Right lobe of liver (tissue), 6 donors: ENCODE measurements around the gene DPYD. TPM values are rescaled to one million over a fixed set of nuclear protein-coding genes. Genes with fewer than 3 reads are reported as not detected.

ENCODE experiments used
- ATAC-seq, 4 donors: fragments of 200-7000 bp; cut with Tn5 transposase; one replicate each; pipeline ENCODE4 v1.9.1; 2020; ENCODE audit warnings: mild to moderate bottlenecking in 4 of 4, moderate library complexity in 4 of 4
- DNase-seq, 3 donors: peaks; one replicate each; pipeline ENCODE4 v3.0.0-alpha.2; 2020
- H3K27ac ChIP-seq, 3 donors: fragments of 200-600 bp; one replicate each; pipeline ENCODE4 v1.8.0; 2022
- H3K27me3 ChIP-seq, 2 donors: fragments of 200-600 bp; one replicate each; pipeline ENCODE4 v1.8.0; 2022
- H3K36me3 ChIP-seq, 4 donors: fragments of 200-600 bp; sonication (generic) in 1 of 4; one replicate each; pipeline versions ENCODE4 v1.5.1 to v1.8.0; 2017 to 2022; ENCODE audit warnings: control low read depth in 1 of 4
- H3K4me1 ChIP-seq, 4 donors: fragments of 200-600 bp; sonication (generic) in 1 of 4; one replicate each; pipeline versions ENCODE4 v1.5.1 to v1.8.0; 2017 to 2022; ENCODE audit warnings: control low read depth in 1 of 4
- H3K4me3 ChIP-seq, 3 donors: fragments of 200-600 bp; one replicate each; pipeline ENCODE4 v1.8.0; 2022
- H3K9me3 ChIP-seq, 4 donors: fragments of 200-600 bp; sonication (generic) in 1 of 4; one replicate each; pipeline versions ENCODE4 v1.5.1 to v1.8.0; 2017 to 2022; ENCODE audit warnings: control low read depth in 1 of 4
- POLR2A ChIP-seq: fragments of 450-650 bp; IDR thresholded peaks from one replicate; pipeline ENCODE4 v1.6.1; 2017; ENCODE audit warnings: antibody characterized with exemption, mild to moderate bottlenecking
- WGBS: methylation state at CpG from one replicate; pipeline ENCODE4 v1.1.6; 2018; ENCODE audit warnings: low coverage, low lambda C conversion rate; ENCODE audit not compliant: insufficient coverage; ENCODE audit errors: missing lambda C conversion rate; 5-methylcytosine and 5-hydroxymethylcytosine counted together
- intact Hi-C, 2 donors: fragments of 100-400 bp; cut with DNase I; formaldehyde crosslinking; loops; one replicate each; pipeline versions ENCODE4 v1.11.2 to v1.14.1; 2022
- total RNA-seq, 6 experiments: library from RNA; depleted of rRNA in 2 of 6; stranded (reverse); fragments of >200 nt in 2 of 6; fragmentation: NEBNext Ultra II Directional in 3 of 6; extraction: Animal tissue kit (Norgen Biotek cat#: 25700) in 3 of 6; gene quantifications; one replicate each; pipeline versions ENCODE4 v1.1.0 to v1.2.4, GENCODE V29; 2016 to 2023
- TF ChIP-seq, protein P1 (sequence below), 4 donors: fragments of 200-600 bp in 3 of 4; fragments of 450-650 bp in 1 of 4; IDR thresholded peaks; one replicate each; pipeline versions ENCODE4 v1.5.1 to v1.8.0; 2016 to 2022; ENCODE audit warnings: antibody characterized with exemption in 4 of 4, mild to moderate bottlenecking in 2 of 4
- donor health status: DM: no; HTN: yes; CAD: no.
- donor health status: DM: no; HTN: no; CAD: no.
- donor health status: DM: no; HTN: no; CAD: no.
- donor health status: DM: no; HTN: yes; CAD: no.
- donor health status: DM: no; HTN: yes; CAD: no.

Gene DPYD
- total RNA-seq, 6 experiments from 2014 or later, result 25.2 to 74.4 (median 40.0) TPM

DNA sequence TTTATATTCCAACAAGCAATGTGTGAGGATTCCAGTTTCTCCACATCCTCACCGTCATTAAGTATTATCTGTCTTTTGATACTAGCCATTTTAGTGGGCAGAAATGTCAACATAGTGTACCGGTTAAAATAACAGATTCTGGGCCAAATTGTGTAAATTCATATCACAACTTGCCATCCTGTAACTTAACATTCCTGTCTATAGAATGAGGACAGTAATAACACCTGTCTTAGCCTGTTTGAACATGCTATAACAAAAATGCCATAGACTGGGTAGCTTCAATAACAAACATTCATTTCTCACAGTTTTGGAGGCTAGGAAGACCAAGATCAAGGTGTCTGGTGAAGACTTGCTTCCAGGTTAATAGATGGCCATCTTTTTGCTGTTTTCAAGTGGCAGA is 708.2 kb downstream of the DPYD start:
- Histone ChIP-seq H3K27ac (no peak overlapping the region), H3K9me3 (no peaks in the 10 kb centered on the region), H3K27me3 (no peaks in the 10 kb centered on the region), H3K36me3 (no peaks in the 10 kb centered on the region), H3K4me1 (no peaks in the 10 kb centered on the region), H3K4me3 (no peak overlapping the region)
- TF ChIP-seq, protein P1, sequence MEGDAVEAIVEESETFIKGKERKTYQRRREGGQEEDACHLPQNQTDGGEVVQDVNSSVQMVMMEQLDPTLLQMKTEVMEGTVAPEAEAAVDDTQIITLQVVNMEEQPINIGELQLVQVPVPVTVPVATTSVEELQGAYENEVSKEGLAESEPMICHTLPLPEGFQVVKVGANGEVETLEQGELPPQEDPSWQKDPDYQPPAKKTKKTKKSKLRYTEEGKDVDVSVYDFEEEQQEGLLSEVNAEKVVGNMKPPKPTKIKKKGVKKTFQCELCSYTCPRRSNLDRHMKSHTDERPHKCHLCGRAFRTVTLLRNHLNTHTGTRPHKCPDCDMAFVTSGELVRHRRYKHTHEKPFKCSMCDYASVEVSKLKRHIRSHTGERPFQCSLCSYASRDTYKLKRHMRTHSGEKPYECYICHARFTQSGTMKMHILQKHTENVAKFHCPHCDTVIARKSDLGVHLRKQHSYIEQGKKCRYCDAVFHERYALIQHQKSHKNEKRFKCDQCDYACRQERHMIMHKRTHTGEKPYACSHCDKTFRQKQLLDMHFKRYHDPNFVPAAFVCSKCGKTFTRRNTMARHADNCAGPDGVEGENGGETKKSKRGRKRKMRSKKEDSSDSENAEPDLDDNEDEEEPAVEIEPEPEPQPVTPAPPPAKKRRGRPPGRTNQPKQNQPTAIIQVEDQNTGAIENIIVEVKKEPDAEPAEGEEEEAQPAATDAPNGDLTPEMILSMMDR (IDR thresholded peaks at IDR 0.05), result no peak
- TF ChIP-seq POLR2A, result no peak
- WGBS, result 85% methylated on average over 2 of the region's 2 CpGs
- DNase-seq, result no peak
- no peak for ATAC-seq
- intact Hi-C loops, result no loop called here

DNA sequence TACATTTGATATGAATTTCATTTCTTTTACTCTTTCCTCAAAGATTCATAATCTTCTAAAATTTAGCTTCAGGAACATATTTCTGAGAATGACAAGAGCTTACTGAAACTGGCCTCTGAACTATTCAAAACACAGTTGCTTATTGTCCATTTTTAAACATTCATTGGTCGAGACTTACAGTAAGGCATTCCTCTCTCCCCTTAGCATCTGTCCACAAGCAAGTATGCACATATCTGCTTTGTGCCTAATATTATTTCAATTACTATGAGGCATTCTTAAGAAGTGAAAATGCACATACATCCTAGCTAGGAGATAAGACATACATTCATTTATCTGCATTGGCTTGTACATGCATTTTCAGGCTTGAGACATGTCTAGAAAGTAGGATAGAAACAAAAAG is 710.5 kb downstream of the DPYD start:
- TF ChIP-seq POLR2A, result no peak
- TF ChIP-seq, protein P1 (IDR thresholded peaks at IDR 0.05), result no peak
- no peak for DNase-seq
- Histone ChIP-seq H3K27me3 (no peaks in the 10 kb centered on the region), H3K4me1 (no peaks in the 10 kb centered on the region), H3K36me3 (no peaks in the 10 kb centered on the region), H3K4me3 (no peak overlapping the region), H3K27ac (no peak overlapping the region), H3K9me3 (no peaks in the 10 kb centered on the region)
- no peak for ATAC-seq
- intact Hi-C loops, result no loop called here
- 64% methylated on average over 1 of the region's 1 CpG for WGBS

DNA sequence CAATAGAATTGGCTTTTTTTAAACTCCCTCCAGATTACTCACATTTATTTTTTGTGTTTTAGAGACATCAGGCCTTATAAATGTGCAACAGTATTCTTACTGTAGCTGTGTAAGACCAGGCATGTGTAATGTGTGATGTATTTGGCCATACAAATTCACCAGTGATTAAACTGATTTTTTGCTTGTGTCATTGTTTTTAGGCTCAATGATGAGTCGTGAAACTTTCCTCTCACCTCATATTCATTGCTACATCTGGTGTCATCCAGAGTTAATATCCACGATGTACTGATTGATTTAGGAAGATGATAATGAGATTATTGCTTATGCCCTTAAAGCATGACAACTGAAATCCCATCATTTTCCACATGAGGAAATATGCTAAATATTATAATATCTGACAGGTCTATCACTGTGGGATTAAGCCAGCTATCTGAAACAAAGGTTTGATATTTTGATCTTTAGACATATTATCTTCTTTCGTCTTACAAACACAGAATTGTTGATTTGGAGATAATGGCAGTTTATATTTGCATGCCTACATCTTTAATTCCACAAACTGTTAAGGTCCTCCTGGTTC is 711.4 kb downstream of the DPYD start:
- no peaks in the 10 kb centered on the region for H3K27me3 ChIP-seq
- no peak for DNase-seq
- no peak overlapping the region for H3K4me3 ChIP-seq
- no peak overlapping the region for H3K27ac ChIP-seq
- H3K36me3 ChIP-seq, result no peaks in the 10 kb centered on the region
- intact Hi-C loops, result no loop called here
- TF ChIP-seq, protein P1 (IDR thresholded peaks at IDR 0.05), result no peak
- no peak for TF ChIP-seq POLR2A
- H3K4me1 ChIP-seq, result peaks cover 0 to under 1% (median 0%) of the 10 kb centered on the region in 4 donors
- H3K9me3 ChIP-seq, result no peaks in the 10 kb centered on the region
- ATAC-seq, result no peak
- 64% methylated on average over 3 of the region's 3 CpGs for WGBS

DNA sequence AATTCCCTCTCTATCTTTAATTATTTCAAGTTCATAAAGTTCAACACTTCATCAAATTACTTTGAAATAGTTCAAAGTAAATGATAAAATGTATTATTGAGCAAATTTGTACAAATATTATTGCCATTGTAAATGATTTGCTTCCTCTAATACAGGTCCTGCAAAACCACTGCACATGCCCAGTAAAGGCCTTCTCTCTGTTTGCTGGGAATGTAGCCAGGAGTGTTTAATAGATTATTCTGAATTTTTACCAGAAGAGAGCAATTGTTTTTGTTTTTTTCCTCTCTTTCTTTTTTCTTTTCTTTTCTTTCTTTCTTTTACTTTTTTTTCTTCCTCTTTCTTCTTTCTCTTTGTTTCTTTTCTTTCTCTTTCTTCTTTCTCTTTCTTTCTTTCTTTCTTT is 713.0 kb downstream of the DPYD start:
- Histone ChIP-seq H3K9me3 (no peaks in the 10 kb centered on the region), H3K36me3 (no peaks in the 10 kb centered on the region), H3K4me3 (no peak overlapping the region), H3K27ac (no peak overlapping the region), H3K4me1 (peaks cover 0 to 6% (median 0%) of the 10 kb centered on the region in 4 donors), H3K27me3 (no peaks in the 10 kb centered on the region)
- TF ChIP-seq, protein P1 (IDR thresholded peaks at IDR 0.05), result no peak
- no peak for TF ChIP-seq POLR2A
- DNase-seq, result no peak
- ATAC-seq, result peak in 1 of 4 donors; percentile 24
- intact Hi-C loops, result no loop called here

DNA sequence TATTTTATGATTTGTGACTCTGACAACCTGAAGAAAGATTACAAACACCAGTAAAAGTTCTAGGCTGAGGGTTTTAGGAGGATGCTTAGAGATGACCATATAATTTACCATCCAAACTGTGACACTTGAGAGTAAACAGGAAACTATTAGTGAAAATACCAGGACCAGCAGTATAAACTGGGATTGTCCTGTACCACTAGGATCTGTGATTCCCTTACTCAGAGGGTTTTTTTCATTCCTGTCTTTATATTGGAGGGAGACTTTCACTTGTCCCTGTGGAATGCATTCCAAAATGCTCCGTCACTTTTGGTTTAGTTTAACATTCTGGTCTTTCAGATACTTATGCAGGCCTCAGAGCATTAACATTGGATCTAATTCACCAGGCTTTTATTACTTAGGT is 716.4 kb downstream of the DPYD start:
- WGBS, result 60% methylated on average over 1 of the region's 1 CpG
- Histone ChIP-seq H3K4me1 (peaks cover 0 to 6% (median 0%) of the 10 kb centered on the region in 4 donors), H3K27me3 (no peaks in the 10 kb centered on the region), H3K4me3 (no peak overlapping the region), H3K36me3 (no peaks in the 10 kb centered on the region), H3K27ac (no peak overlapping the region), H3K9me3 (no peaks in the 10 kb centered on the region)
- ATAC-seq, result peak in 2 of 4 donors; percentile 17 to 31
- TF ChIP-seq POLR2A, result no peak
- TF ChIP-seq, protein P1 (IDR thresholded peaks at IDR 0.05), result no peak
- DNase-seq, result no peak
- intact Hi-C loops, result no loop called here
